RPMI8226 (cell line): Measurements from ENCODE around the gene RPUSD1.

Experiments used
- DNase-seq: peaks from one replicate; pipeline ENCODE4 v3.0.0-alpha.2; 2015

RPUSD1 gene

DNA sequence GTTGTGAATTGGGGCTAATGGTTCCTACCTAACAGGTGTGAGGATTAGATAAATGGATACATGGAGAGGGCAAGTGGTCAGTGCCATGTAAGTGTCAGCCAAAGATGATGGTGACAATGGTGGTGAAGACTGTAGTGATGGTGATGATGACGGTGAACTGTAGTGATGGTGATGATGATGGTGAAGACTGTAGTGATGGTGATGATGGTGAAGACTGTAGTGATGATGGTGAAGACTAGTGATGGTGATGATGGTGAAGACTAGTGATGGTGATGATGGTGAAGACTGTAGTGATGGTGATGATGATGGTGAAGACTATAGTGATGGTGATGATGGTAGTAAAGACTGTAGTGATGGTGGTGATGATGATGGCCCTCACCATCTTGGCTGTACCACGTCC lies 30.4 kb upstream of the RPUSD1 start:
- DNase-seq: no peak

DNA sequence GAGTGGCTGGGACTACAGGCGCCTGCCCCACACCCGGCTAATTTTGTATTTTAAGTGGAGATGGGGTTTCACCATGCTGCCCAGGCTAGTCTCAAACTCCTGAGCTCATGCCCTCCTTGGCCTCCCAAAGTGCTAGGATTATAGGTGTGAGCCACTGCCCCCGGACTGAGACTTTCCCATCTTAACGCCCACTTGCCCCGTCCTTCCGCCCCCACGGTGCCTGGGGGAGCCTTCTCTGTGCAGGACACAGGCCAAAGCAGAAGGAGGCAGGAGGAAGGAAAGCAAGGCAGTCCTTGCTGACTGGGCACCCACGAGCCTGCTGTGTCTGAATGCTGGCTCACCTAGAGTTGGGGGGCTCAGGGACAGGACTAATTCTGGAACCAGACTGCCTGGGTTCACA lies 30.0 kb upstream of the RPUSD1 start:
- no peak for DNase-seq

DNA sequence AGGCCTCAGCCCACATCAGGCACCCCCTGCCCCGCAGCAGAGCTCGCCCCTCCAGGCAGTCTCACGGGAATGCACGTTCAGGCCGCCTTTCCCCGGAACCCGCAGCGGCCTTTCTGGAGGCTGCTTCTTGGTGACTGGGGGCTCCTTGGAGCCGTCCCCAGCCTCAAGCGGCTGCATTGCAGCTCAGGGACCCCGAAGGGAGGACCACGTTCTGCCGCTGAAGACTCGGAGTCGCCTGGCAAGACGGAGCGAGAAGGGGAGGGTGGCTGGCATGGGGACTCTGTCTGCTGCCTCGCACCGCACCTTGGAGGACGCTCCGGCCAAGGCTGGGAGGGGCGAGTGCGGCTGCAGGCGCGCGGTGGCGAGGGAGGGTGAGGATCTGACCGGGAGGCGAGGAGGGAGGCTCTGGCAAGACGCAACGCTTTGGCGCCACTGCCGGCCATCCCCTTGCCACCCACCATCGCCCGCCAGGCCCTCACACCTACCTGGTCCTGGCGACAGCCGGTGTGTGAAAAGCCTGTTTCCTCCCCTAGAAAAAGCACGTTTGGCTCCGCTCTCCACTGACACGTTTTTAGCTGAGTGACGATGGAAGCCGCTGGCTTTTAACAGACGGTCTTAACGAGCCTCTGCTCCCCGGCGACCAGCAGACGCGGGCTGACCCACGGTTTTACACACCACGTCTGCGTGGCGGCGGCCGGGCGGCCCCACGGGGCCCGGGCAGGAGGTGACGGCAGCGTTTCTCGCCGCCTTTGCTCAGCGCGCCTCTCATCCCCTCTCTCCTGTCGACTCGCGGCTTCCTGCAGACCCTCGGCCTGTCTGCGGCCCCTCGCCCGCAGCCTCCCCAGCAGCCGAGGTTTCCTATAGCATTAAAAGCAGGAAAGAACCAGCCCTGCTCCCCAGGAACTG lies 29.1 kb upstream of the RPUSD1 start:
- DNase-seq: no peak

DNA sequence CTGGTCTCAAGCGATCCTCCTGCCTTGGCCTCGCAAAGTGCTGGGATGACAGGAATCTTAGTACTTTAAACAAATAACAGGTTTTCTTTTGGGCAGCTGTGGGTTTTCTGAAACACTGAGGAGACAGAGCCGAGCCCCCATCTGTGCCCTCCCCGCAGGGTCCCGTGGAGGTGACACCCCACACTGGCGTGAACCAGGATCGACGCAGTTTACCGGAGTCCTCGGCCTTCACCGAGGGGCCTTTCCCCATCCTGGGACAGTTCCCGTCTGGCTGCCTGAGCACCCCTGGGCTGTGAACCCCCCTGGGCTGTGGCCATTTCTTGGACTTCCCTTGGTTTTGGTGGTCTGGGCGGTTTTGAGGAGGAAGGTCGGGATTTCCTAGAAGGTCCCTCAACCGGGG lies 27.7 kb upstream of the RPUSD1 start:
- DNase-seq: no peak

DNA sequence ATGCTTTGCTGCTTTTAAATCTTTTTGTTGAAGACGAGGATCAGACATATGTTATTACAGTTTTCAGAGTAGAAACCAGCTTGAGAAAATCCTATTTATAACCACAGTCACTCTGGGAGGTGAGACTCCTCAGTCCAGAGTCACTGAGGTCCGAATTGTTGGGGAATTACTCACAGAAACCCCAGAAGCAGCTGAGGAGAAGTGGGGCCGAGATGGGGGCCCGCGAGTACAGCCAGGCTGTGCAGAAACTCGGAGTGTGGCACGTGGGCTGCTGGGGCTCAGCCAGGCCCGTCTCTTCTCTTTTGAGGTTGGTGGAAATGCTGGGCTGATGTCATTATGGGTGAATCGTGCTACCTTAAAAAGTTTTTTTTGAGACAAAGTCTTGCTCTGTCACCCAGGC lies 26.8 kb upstream of the RPUSD1 start:
- no peak for DNase-seq

DNA sequence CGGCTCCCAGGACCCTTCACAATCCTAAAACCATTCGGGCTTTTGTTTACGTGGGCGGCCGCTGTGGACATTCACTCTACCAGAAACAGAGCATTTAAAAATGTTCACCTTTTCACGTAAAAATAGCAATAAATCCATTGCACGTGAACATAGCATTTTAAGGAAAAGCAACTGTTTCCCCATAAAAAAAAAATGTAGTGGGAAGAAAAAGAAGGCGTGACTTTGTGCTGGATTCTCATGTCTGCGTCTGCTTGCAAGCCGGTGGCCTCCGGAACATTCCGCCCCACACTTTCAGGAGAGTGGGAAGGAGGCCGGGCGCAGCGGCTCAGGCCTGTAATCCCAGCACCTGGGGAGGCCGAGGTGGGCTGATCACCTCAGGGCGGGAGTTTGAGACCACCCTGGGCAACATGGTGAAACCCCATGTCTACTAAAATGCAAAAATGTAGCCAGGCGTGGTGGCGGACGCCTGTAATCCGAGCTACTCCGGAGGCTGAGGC lies 25.8 kb upstream of the RPUSD1 start:
- no peak for DNase-seq

DNA sequence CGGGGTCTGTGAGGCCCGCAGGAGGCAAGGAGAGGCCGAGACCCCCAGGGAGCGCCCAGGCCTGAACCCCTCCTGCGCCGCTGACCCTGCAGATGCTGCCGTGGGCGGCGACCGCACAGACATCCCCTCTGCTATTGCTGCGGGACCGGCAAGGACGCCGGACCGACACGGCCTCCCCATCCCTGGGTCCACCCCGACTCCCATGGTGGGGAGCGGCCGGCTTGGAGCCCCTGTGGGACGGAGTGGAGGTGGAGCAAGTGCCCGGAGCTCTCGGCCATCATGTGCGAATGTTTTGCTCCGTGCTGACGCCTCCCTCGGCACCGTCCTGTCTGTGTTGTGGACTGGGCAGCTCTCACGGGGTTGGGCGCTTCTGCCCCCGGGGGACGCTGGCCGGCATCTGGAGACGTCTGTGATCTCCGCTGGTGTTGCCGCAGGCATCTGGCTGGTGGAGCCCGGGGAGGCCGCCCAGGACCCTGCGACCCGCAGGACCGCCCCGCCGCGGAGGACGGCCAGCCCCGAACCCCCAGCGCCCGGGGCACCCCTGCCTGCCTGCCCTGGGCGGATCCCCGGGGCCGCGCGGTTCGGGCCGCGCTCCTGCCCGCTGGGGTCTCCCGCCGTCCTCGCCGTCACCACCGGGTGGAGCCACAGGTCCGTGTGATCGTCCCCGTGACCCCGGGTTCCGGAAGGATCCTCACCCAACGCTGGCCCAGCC lies 25.2 kb upstream of the RPUSD1 start:
- peak; percentile 70 for DNase-seq

DNA sequence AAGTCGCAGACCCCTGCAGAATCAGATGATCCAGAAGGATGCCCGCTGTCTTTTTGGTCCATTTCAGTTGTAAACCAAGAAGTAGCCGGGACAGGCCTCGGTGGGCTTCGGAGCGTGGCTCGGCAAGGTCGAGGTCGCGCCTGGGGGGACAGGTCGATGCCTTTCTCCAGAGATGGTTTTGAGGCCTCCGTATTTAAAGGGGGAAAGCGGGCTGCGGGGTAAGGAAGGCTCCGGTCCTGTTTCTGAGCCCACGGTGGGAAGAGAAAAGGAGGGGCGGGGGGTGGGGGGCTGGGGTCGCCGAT lies 19.9 kb upstream of the RPUSD1 start:
- no peak for DNase-seq

DNA sequence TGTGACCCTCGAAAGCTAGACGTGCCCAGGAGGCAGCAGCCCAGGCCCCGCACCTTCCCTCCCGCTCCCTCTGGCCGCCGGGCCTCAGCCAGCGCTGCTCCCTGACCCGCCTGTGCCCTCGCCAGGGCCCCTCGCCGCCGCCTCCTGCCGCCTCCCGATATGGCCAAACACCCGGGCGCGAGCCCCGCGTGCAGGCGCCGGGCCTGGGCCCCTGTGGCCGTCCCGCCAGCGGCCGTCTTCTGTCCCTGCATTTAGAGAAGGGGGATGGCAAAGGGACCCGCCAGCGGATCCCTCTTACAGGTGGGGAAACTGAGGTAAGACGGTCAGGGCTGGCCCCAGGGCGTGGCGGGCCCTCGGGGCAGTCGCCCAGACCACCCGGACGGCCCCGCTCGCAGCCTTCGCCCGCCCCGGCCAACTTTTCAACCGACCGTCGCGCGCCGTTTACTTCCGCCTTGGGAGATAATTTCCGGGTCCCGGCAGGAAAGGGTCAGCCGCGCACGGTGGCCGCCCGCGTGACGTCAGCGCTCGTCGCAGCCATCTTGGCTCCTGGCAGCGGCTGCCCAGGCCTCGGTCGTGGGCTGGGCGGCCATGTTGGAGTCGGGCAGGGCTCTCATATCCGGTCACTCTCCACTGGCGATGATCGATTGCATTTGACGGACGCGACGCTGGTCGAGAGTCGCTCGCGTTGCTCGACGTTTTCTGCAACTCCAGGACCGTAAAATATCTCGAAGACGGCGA lies 19.3 kb upstream of the RPUSD1 start:
- DNase-seq: peak; percentile 97

DNA sequence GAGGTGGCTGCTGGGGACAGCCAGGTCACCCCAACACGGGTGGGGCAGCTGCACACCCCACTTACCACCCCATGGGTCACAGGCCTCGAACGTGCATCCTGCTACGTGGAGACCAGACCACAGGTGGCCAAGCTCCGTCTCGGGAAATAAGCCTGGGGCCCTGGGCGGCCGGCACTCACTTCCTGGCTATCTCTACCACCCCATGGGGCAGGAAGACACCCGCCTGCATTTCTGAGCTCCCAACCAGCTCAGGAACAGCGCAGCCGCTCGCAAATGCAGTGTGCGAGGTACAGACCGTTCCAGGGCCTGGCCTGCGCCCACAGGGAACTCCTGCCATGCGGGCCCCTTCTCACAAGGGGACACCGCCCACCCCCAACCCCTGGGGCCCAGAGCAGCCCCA lies 17.3 kb upstream of the RPUSD1 start:
- no peak for DNase-seq

DNA sequence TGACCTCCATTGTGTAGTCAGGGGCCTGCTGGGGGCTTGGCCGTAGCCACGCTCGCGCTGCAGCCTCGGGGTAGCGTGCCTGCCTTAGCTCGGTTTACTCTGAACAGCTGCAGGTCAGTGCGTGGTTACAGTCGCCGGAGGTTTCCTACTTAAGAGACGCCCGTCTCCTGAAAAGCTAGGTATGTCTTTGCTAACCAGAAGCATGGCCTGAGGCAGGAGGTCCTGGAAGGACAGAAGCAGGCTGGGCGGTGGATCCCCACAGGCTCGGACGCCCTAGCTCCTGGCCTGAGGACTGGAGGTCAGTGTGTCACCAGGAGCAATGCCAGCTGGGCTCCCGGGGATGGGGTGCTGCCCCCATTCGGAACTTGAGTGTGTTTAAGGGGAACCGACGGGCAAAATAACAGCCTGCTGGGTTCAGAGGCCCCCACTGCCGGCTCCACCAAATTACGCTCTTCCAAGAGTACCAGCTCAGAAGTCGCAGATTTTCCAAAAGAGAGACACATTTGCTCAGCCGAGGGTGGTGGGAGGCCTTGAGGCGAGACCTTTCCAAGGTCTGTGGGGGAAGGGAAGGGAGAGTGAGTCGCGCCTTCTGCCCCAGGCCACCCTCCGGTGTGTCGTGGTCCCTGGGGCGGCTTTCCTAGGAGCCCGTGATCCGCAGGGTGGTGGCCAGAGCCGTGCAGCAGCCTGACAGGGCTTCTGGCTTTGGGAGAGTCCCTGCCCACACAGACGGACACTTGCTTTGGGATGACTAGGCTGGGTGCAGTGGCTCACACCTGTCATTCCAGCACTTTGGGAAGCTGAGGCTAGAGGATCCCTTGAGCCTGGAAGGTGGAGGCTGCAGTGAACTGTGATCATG lies 16.2 kb upstream of the RPUSD1 start:
- no peak for DNase-seq

DNA sequence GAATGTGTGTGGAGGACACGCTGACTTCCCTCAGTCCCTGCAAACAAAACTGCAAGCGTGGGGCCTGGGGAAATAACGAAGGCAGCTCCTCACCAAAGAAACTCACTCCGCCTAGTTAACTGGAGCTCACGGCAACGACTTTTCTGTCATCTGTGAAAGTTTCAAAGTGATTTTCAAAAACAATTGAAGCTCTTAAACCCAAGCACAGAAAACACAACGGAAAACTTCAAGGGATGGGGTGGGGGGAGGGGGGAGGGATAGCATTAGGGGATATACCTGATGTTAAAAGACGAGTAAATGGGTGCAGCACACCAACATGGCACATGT lies 15.5 kb upstream of the RPUSD1 start:
- no peak for DNase-seq

DNA sequence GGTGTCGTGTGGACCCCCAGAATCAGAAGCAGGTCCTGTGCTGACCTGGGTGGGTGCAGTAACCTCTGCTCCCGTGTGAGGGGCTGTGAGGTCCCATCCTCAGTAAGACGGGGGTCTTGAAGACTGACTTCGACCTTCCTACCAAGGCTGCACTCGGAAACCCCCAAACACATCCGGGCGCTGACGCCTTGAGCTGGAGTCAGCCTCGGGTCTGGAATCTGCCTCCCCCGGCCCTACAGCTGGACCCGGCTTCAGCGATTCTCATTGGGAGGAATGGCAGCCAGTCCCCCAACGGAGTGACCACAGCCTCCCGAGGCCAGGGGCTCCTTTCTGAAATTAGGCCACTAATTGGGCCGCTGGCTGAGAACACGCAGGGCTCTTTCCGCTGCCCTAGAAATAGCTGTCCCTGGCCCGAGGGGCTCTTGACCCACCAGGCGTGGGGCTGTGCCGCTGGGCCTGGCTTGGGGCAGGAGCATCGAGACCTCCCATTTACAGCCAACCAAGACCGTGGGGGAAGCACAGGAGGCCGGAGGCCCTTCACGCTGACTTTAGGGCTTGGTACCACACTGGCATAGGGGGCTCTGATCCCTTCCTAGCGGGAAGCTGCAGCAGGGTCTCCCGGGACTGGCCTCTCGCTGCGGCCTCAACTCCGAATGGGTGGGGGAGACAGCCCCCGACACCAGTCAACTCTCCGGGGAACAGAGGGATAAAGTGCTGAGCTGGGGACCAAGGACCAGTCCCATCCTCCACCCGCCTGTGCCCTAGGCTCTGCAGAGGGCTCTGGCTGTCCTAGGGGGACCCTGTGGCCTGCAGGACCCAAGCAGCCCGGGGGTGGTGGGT lies 15.0 kb upstream of the RPUSD1 start:
- DNase-seq: no peak

DNA sequence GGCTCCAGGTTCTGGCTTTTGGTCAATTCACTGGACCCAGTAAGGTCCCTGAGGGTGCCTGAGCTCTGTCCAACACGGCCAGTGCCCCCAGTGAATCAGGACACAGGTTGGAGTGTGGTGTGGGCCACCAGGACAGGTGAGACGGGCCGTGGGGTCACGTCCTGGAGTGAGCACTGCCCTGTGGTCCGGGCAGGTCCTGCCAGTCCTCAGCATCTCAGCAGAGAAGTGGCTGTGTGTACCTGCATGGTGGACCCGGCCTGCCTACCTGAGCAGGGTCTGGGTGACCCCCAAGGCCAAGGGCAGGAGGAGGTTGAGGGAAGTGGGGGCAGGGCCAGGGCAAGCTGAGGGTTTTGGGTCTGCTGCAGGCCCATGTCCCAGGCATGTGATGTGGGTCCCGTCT lies 14.3 kb upstream of the RPUSD1 start:
- no peak for DNase-seq

DNA sequence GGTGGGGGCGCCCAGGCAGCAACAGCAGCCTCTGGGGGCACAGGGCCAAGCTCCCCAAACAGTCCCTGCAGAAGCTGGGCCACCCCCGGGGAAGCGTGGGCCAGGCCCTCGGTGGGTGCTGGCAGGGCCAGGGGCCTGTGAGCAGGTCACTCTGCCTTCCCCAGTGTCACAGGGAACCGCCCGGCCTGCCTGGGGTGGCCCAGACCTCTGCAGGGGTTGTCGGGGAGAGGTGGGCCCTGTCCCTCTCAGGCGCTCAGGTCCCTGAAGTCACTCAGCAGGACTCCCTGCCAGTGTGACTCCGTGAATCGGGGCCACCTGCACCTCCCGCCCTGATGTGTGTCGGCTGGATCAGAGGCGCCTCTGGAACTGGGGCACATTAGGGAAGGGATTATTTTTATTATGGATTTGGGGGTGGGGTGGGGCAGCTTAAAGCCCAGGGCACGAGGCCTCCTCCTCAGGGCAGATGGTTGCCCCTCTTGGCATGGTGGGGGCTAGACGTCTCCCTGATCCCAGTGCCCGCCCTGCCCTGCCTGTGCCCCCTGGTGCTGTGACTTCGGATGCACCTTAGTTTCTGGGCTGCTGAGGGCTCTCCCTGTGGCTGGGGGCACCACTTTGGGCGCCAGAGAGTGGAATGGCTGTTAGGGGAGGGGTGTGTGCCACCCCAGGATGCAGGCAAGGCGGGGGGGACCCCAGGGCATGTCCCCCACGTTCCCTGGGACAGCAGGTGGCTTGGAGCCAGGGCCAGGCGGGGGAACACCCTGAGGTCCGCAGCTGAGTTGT lies 13.6 kb upstream of the RPUSD1 start:
- no peak for DNase-seq

DNA sequence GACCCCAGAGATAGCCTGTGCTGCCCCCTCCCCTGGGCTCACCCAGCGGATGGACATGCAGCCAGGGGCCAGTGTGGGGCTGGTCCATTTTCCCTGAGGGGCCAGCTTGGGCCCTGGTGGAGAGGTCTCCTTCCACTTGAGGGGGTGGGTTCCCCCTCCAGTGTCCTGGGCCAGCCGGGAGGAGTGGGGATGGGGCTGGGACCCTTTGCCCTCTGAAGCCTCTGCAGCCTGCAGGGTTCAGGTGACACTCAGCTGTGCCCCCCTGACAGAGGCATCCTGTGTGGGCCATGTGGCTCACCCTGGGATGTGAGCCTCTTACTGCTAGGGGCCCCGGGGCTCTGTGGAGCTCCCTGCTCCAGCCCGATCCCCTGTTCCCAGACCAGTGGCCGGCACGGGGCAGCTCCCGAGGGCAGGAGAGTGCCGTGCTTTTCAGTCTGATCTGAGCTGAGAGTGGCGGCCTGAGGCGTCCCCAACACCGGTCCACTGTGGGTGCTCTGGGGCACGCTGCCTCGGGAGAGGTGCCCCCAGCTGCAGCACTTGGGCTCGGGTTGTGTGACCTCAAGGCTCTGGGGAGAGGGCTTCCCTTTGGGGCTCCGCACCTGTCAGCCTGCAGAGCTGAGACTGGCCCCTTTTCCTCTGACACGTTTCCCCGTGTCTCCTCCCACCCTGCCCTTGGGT lies 12.8 kb upstream of the RPUSD1 start:
- DNase-seq: no peak

DNA sequence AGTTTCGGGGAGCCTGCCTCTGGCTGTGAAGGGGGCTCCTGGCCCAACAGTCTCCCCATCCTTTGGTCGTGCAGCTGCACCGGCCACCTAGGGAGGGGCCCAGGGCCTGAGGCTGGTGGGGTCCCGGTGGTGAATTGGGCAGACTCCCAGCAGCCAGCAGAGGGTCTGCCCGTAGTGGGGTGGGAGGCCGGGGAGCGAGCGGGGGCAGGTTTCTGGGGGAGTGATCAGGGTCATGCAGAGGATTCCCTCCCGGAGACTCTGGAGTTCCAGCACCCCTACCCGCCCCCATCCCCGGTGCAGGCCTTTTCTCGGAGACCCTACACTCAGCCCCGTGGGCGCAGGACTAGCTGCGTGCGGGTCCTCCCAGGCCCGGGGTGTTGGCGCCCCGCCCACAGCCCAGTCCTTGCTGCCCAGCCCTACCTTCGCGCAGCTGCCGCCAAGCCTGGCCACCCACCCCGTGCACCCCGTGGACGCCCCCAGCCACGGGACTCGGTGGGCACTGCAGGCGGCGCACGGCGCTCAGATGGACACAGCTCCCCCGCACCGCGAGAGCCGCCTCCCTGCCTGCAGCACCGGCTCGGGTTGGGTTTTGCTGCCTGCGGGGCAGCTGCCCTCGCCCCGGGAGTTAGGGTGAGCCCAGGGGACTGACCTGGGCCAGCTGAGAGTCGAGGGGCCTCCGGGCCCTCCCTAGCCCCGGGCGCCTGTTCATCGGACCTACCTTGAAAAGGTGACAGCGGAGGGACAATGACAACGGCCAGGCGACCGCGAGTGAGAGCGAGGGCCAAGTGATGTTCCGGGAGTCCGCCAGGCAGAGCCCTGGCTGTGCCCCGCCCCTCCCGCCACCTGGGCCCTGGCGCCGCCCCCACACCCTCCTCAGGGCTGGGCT lies 12.0 kb upstream of the RPUSD1 start, which contains the start of gene GNG13:
Gene GNG13 (minus strand): TSS at position 787 of the 886 bp plus-strand sequence. CDS start 1,657 bp downstream, outside the sequence.
- peak; percentile 54 for DNase-seq

DNA sequence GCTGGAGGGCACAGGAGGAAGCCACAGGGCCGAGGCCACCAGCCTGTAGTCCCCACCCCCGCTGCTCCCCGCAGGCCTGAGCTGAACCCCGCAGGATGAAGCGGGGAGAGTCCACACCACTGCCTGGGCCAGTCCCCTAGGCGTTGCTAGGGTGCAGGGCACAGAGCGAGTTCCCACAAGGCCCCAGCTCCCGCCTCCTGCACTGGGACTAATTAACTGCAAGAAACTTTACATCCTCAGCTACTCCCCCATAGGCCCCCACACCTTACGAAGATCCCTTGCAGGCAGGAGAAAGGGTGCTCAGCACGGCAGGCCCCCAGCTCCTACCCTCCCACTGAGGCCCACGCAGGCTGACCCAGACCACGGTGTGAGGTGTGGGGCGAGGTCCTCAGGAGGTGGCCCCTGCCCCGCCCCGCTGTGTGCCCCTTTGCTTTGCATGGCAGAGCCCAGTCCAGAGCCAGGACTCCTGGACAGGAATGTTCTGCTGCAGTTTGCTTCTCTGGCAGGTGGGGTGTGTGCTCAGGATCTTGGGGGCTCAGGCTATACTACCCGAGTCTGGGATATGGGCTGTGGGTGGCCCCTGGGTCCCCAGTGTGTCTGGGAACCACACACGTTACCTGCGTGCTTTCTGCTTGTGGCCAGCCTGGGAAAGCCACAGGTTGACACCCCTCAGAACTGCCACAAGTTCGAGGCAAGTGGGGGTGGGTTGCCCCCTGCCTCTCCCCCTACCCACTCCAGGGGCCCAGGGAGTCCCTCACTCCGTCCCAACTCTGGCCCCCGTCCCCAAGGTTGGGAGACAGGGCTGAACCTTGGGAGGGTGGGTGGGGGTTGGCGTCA lies 11.1 kb upstream of the RPUSD1 start:
- no peak for DNase-seq
